Astrocyte (in vitro differentiated cells and primary cell): ENCODE results near the gene TERB1. TPM values are rescaled to one million over a fixed set of nuclear protein-coding genes. Genes with fewer than 3 reads are reported as not detected.

ENCODE experiments used
- DNase-seq: peaks from one replicate; pipeline ENCODE4 v3.0.0-alpha.2; 2010; ENCODE audit warnings: low read depth
- FAIRE-seq: peaks from 2 replicates; lab custom pipeline; 2011; peaks lifted over from hg19 to GRCh38; lab: Jason Lieb, UNC
- H2AFZ ChIP-seq: 2 replicates; pipeline ENCODE4 v1.6.0; 2012; ENCODE audit warnings: low read depth, low read length, inconsistent platforms
- H3K27ac ChIP-seq: 2 replicates; pipeline ENCODE4 v1.5.1; 2011; ENCODE audit warnings: low read depth, low read length, inconsistent platforms
- H3K27me3 ChIP-seq: 2 replicates; pipeline ENCODE4 v1.6.0; 2011; ENCODE audit warnings: low read length, inconsistent platforms; ENCODE audit not compliant: insufficient read depth
- H3K36me3 ChIP-seq: 2 replicates; pipeline ENCODE4 v1.5.1; 2011; ENCODE audit warnings: low read length, inconsistent platforms; ENCODE audit not compliant: insufficient read depth
- H3K4me1 ChIP-seq: 2 replicates; pipeline ENCODE4 v1.5.1; 2011; ENCODE audit warnings: low read length, inconsistent platforms; ENCODE audit not compliant: insufficient read depth
- H3K4me2 ChIP-seq: 2 replicates; pipeline ENCODE4 v1.6.0; 2012; ENCODE audit warnings: low read length, inconsistent platforms
- H3K4me3 ChIP-seq: 2 replicates; pipeline ENCODE4 v1.5.1; 2011; ENCODE audit warnings: low read depth, mild to moderate bottlenecking, low read length, inconsistent platforms; ENCODE audit not compliant: insufficient read depth
- H3K79me2 ChIP-seq: 2 replicates; pipeline ENCODE4 v1.6.0; 2012; ENCODE audit warnings: mild to moderate bottlenecking, low read length, inconsistent platforms; ENCODE audit not compliant: insufficient read depth
- H3K9ac ChIP-seq: 2 replicates; pipeline ENCODE4 v1.6.0; 2012; ENCODE audit warnings: mild to moderate bottlenecking, low read length, inconsistent platforms
- H3K9me3 ChIP-seq: 2 replicates; pipeline ENCODE4 v1.5.1; 2012; ENCODE audit warnings: low read depth, mild to moderate bottlenecking, low read length, inconsistent platforms; ENCODE audit not compliant: insufficient read depth
- H4K20me1 ChIP-seq: 2 replicates; pipeline ENCODE4 v1.6.0; 2012; ENCODE audit warnings: low read length, inconsistent platforms; ENCODE audit not compliant: insufficient read depth
- H3K27ac Mint-ChIP-seq: one replicate; pipeline ENCODE4 v1.8.0; 2021; ENCODE audit warnings: mild to moderate bottlenecking, mixed read lengths; ENCODE audit not compliant: unreplicated experiment
- H3K27me3 Mint-ChIP-seq: one replicate; pipeline ENCODE4 v1.8.0; 2021; ENCODE audit warnings: low read depth, mixed read lengths; ENCODE audit not compliant: unreplicated experiment
- H3K36me3 Mint-ChIP-seq: one replicate; pipeline ENCODE4 v1.8.0; 2021; ENCODE audit warnings: low read depth, mixed read lengths; ENCODE audit not compliant: unreplicated experiment
- H3K4me1 Mint-ChIP-seq: one replicate; pipeline ENCODE4 v1.8.0; 2021; ENCODE audit warnings: low read depth, mixed read lengths; ENCODE audit not compliant: unreplicated experiment
- H3K4me3 Mint-ChIP-seq: one replicate; pipeline ENCODE4 v1.8.0; 2021; ENCODE audit warnings: mild to moderate bottlenecking, moderate library complexity, mixed read lengths; ENCODE audit not compliant: unreplicated experiment
- H3K9me3 Mint-ChIP-seq: one replicate; pipeline ENCODE4 v1.8.0; 2021; ENCODE audit warnings: mild to moderate bottlenecking, mixed read lengths; ENCODE audit not compliant: unreplicated experiment
- CTCF ChIP-seq: IDR thresholded peaks from 2 replicates; pipeline ENCODE4 v1.5.1; 2011; ENCODE audit warnings: low read depth, mild to moderate bottlenecking, inconsistent platforms, low read length, moderate library complexity; ENCODE audit not compliant: insufficient read depth
- EZH2 ChIP-seq: IDR thresholded peaks from 2 replicates; pipeline ENCODE4 v1.6.1; 2012; ENCODE audit warnings: mild to moderate bottlenecking, low read length, inconsistent platforms; ENCODE audit not compliant: insufficient read depth
- total RNA-seq: library from RNA; stranded (reverse); gene quantifications from 2 replicates; pipeline ENCODE4 v1.2.1, GENCODE V29; 2021

Gene TERB1
- total RNA-seq, 1 donor from 2014 or later = 0.16 TPM

- H2AFZ ChIP-seq = peak within 1 kb of the TSS; percentile 92
Observed at GRCh38 chr16:66830422-66831404, 29.3 kb upstream of the TERB1 start, which contains the start of gene NAE1. NAE1 (minus strand) TSS chr16:66830976; CDS start chr16:66830899, 77 bp downstream.

GRCh38 chr16:66824006-66824405 is 22.6 kb upstream of the TERB1 start:
- FAIRE-seq (no peak), DNase-seq (peak; percentile 41)
- Histone ChIP-seq H3K9ac (no peak overlapping the region), H3K4me2 (no peak overlapping the region), H3K27ac (no peak overlapping the region), H2AFZ (no peak overlapping the region), H4K20me1 (peaks cover 19% of the 10 kb centered on the region), H3K4me1 (no peaks in the 10 kb centered on the region), H3K27me3 (no peaks in the 10 kb centered on the region), H3K4me3 (no peak overlapping the region), H3K9me3 (no peaks in the 10 kb centered on the region), H3K79me2 (peaks cover 29% of the 10 kb centered on the region), H3K36me3 (peaks cover 41% of the 10 kb centered on the region)
- no peak for TF ChIP-seq CTCF
- TF ChIP-seq EZH2 = no peak
- Mint-ChIP-seq H3K9me3 (no peaks in the 10 kb centered on the region), H3K27ac (no peak overlapping the region), H3K4me3 (no peak overlapping the region), H3K27me3 (no peaks in the 10 kb centered on the region), H3K36me3 (peaks cover 15% of the 10 kb centered on the region), H3K4me1 (no peaks in the 10 kb centered on the region)

More at GRCh38 chr16:66830422-66831404, 29.3 kb upstream of the TERB1 start, which contains the start of gene NAE1:
- peaks cover 5% of the 10 kb centered on the region for H3K4me1 Mint-ChIP-seq
- Histone ChIP-seq H3K9me3 (no peaks in the 10 kb centered on the region), H3K27ac (peak within 1 kb of the TSS; percentile 77), H3K36me3 (peaks cover 17% of the 10 kb centered on the region), H4K20me1 (peaks cover 25% of the 10 kb centered on the region), H3K79me2 (peaks cover 43% of the 10 kb centered on the region), H3K27me3 (no peaks in the 10 kb centered on the region), H3K4me1 (peaks cover 10% of the 10 kb centered on the region), H3K4me2 (peak within 1 kb of the TSS; percentile 84), H3K4me3 (peak within 1 kb of the TSS; percentile 83), H3K9ac (peak within 1 kb of the TSS; percentile 92)
- DNase-seq (peak; percentile 58), FAIRE-seq (no peak)
- no peak within 1 kb of the TSS for H3K27ac Mint-ChIP-seq
- H3K9me3 Mint-ChIP-seq = no peaks in the 10 kb centered on the region
- TF ChIP-seq CTCF (peak; percentile 75), EZH2 (no peak)
- H3K27me3 Mint-ChIP-seq = peaks cover 13% of the 10 kb centered on the region
- peak within 1 kb of the TSS; percentile 85 for H3K4me3 Mint-ChIP-seq
- peaks cover 4% of the 10 kb centered on the region for H3K36me3 Mint-ChIP-seq
